A172 (cell line): Measurements from ENCODE around the gene ERAS. TPM values are rescaled to one million over a fixed set of nuclear protein-coding genes. Genes with fewer than 3 reads are reported as not detected.
"Not testable (repeated sequence)": the region's sequence is repeated elsewhere in the genome, so short reads cannot be mapped to it uniquely, and the experiment has no call there.

Experiments used
- DNase-seq: peaks from one replicate; pipeline ENCODE4 v3.0.0-alpha.2; 2015; ENCODE audit warnings: low spot score
- total RNA-seq: library from RNA; depleted of rRNA; stranded (reverse); fragments of >200 nt; shearing (Covaris generic); gene quantifications from 2 replicates; pipeline ENCODE4 v1.2.3, GENCODE V29; 2014; rRNA removed

Gene ERAS
- total RNA-seq, 1 experiment from 2014 or later, result not detected

DNA sequence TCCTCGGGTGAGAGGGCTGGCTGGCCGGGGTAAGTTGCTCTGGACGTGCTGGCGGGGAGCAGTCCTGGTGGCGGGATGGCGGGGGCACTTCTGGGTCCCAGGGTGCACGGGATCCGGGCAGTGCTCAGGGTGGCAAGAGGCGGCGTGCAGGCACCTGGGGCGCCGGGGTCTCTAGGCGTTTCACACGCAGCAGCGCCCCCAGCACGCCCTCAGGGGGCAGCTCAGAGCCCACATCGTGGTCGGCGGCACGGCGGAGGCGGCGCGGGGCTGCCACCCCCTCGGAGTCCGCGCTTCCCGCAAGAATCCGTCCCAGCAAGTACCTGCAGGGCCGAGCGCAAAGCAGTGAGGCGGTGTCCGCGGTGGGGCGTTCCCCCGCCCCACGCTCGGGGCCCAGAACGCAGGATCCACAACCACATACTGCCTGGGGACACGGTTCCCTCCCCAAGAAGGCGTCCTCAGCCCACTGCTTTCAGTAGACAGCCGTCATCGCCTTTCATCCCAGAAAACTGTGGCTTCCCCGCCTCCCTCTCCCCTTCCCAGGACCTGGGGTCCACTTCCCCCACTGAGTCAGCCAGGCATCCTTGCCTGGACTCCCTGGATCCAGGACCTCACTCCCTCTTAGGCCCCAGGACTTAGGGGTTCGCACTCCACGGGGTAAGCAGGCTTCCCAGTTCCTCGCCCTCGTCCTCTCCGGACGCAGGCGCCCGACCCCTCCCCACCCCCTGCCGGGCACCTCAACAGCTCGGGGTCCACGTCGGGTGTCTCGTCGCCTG lies 5.0 kb downstream of the ERAS start:
- no peak for DNase-seq

DNA sequence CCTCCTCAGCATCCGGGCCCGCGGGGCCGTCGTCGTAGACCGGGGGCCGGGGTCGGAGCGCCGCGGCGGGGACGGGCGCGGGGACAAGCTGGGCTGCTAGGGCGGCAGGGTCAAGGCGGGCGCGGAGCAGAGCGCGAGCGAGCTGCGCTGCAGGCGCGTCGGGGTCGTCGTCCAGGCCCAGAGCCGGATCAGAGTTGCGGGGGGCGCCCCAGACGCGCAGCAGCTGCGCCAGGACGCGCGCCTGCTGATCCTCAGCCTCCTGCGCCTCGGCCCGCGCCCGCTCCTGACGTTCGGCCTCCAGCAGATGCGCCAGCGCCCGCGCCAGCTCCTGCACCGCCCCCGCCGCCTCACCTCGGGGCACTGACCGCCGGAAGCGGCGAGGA lies 5.6 kb downstream of the ERAS start:
- DNase-seq, result no peak

DNA sequence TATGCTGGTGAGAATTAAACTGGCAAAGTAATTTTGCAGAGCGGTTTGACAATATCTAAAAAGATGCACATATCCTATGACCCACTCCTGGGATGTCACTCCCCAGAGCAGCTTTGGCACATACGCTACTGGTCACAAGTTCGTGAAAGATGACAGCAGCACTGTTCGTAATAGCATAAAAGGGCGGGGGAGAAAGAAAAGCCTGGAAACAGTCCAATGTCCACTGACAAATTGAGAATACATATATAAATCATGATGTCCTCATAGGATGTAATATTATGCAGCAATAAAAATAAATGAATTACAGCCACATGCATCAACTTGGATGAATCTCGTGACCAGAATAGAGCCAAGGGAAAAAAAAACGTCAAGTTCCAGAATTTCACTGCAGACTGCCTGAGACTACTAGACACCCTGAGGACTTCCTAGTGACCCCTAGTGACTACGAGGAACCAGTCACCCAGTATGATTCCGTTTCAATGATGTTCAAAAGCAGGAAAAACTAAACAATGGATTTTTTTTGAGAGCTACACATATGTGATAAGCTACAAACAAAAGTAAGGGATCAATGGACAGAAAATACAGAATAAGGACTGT lies 7.3 kb downstream of the ERAS start:
- DNase-seq, result no peak

DNA sequence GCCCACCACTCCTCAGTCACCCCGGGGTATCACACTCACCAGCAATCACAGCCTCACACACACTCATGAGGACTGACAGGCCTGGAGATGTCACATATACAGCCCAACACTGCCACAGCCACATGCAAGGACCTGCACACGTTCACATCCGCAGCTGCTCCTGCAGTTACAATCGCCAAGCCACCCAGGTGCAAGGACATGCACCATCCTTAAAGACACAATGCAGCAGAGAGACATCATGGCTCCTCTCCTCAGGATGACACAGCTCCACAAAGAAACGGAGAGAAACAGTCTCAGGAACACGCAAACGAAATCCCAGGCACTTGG lies 8.0 kb downstream of the ERAS start:
- DNase-seq, result no peak

GRCh38 chrX:48835524-48836329 lies 9.4 kb downstream of the ERAS start, which contains the start of gene PCSK1N:
Gene PCSK1N, minus strand, starts transcription at chrX:48835610. Its CDS starts 78 bp downstream, at chrX:48835532.
- DNase-seq, result no peak

DNA sequence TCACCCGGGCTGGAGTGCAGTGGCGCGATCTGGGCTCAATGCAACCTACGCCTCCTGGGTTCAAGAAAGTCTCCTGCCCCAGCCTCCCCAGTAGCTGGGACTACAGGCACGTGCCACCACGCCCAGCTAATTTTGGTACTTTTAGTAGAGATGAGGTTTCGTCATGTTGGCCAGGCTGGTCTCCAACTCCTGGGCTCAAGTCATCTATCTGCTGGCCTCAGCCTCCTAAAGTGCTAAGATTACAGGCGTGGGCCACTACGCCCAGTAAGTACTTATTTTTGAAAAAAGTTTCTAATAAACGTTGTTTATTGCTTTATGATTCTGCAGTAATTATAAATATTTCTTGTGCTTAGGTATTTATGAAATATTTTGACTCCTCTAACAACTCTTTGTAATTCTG lies 13.4 kb downstream of the ERAS start:
- no peak for DNase-seq

DNA sequence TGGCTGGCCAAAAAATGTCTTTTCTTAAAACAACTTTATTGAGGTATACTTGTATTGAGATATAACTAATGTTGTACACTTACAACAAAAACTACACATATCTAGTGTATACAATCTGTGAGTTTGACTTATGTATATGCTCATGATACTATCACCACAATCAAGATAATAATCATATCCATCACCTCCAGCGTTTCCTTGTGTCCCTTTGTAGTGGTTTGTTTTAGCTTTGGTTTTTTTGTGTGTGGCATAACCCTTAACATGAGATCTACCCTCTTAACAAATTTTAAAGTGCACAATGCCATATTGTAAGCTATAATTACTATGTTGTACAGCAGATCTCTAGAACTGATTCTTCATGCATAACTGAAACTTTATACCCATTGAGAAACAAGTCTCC lies 22.5 kb downstream of the ERAS start:
- no peak for DNase-seq

DNA sequence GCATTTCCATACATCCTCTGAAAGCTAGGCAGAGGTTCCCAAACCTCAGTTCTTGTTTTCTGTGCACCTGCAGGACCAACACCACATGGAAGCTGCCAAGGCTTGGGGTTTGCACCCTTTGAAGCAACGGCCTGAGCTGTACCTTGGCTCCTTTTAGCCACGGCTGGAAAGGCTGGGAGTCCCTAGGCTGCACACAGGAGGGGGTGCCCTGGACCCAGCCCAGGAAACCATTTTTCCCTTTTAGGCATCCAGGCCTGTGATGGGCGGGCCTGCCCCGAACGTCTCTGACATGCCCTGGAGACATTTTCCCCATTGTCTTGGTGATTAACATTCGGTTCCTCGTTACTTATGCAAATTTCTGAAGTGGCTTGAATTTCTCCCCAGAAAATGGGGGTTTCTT lies 26.5 kb downstream of the ERAS start:
- DNase-seq, result no peak

DNA sequence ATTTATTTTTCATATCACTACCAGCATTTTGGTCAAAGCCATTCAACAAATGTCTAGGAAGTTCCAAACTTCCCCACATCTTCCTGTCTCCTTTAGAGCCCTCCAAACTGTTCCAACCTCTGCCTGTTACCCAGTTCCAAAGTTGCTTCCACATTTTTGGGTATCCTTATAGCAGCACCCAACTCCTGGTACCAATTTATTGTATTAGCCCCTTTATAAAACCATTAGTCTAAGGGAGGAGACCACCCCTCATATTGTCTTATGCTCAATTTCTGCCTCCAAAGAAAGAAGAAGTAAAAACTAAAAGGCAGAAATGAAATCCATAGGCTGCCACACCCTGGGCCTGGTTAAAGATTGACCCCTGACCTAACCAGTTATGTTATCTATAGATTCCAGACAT lies 27.2 kb downstream of the ERAS start:
- not testable (repeated sequence) for DNase-seq

DNA sequence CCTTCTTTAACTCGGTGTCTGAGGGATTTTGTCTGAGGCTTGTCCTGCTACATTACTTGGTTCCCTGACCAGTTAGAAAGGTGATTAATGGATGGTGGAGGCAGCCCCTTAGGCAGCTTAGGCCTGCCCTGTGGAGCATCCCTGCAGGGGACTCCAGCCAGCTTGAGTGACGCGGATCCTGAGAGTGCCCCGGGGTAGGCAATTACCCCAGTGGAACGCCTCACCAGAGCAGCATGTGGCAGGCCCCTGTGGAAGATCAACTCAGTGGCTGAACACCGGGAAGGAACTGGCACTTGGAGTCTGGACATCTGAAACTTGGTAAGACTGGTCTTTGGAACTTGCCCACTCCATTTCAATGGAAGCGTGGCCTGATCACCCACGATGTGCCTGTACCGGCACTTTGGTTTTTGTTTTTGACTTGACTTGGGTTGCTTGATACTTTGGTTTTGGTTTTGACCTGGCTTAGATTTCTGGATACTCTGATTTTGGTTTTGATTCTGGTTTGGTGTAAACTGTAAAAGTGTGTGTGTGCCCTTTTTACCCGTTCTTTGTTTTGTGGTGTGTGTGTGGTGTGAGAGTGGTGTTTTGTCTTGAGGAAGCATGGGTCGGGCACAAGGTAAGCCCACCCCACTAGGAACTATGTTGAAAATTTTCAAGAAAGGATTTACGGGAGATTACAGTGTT lies 27.9 kb downstream of the ERAS start:
- DNase-seq, result not testable (repeated sequence)

- peak; percentile 30 for DNase-seq
These were observed 28.6 kb downstream of the ERAS start for GRCh38 chrX:48854898-48855297.

- peak; percentile 92 for DNase-seq
These were observed 37.9 kb downstream of the ERAS start for GRCh38 chrX:48864210-48864609.

- DNase-seq, result not testable (repeated sequence)
These were observed 45.7 kb downstream of the ERAS start for GRCh38 chrX:48872017-48872416.

- DNase-seq, result not testable (repeated sequence)
These were observed 50.6 kb downstream of the ERAS start for GRCh38 chrX:48876944-48877343.

Other genes with a start within 250 kb of the ERAS start
- 71.5 and 81.8 TPM in 2 replicates for gene WDR13, start 229.0 kb upstream of the ERAS start, total RNA-seq
- 0.62 and 3.6 TPM in 2 replicates for gene WAS, start 142.7 kb upstream of the ERAS start, total RNA-seq
- gene SUV39H1, start 129.8 kb upstream of the ERAS start, total RNA-seq, result 18.4 and 18.9 TPM in 2 replicates
- not detected in 2 replicates for gene GLOD5, start 64.8 kb upstream of the ERAS start, total RNA-seq
- not detected in 2 replicates for gene GATA1, start 39.9 kb upstream of the ERAS start, total RNA-seq
- 38.8 and 41.5 TPM in 2 replicates for gene HDAC6, start 24.4 kb upstream of the ERAS start, total RNA-seq
- gene PCSK1N, start 9.1 kb downstream of the ERAS start, total RNA-seq, result 15.3 and 16.5 TPM in 2 replicates
- 67.2 and 73.1 TPM in 2 replicates for gene TIMM17B, start 71.3 kb downstream of the ERAS start, total RNA-seq
- 57.4 and 59.2 TPM in 2 replicates for gene PQBP1, start 71.4 kb downstream of the ERAS start, total RNA-seq
- 18.9 and 32.6 TPM in 2 replicates for gene SLC35A2, start 85.1 kb downstream of the ERAS start, total RNA-seq
- gene PIM2, start 92.5 kb downstream of the ERAS start, total RNA-seq, result 0.59 and 0.74 TPM in 2 replicates
- gene OTUD5, start 131.1 kb downstream of the ERAS start, total RNA-seq, result 26.4 and 31.5 TPM in 2 replicates
- 0.67 and 0.91 TPM in 2 replicates for gene KCND1, start 145.3 kb downstream of the ERAS start, total RNA-seq
- 15.9 and 18.3 TPM in 2 replicates for gene GRIPAP1, start 175.8 kb downstream of the ERAS start, total RNA-seq
- 49.8 and 64.1 TPM in 2 replicates for gene TFE3, start 216.8 kb downstream of the ERAS start, total RNA-seq
- 0.14 TPM in 1 of 2 replicates, not detected in the other for gene CCDC120, start 232.5 kb downstream of the ERAS start, total RNA-seq
- gene PRAF2, start 247.5 kb downstream of the ERAS start, total RNA-seq, result 11.7 and 12.6 TPM in 2 replicates